NB4 (cell line): ENCODE results near the gene UBAP1L.

Experiments used
- MYC ChIP-seq: IDR thresholded peaks from 2 replicates; pipeline ENCODE4 v1.6.1; 2011; ENCODE audit warnings: low read depth, low read length
- POLR2A ChIP-seq: IDR thresholded peaks from 2 replicates; pipeline ENCODE4 v1.6.1; 2011; ENCODE audit warnings: mild to moderate bottlenecking; ENCODE audit not compliant: insufficient read length; ENCODE audit errors: extremely low read depth
- TF ChIP-seq, protein P1 (sequence below): IDR thresholded peaks from one replicate; pipeline ENCODE4 v1.5.1; 2012; ENCODE audit warnings: low read depth, low read length

DNA sequence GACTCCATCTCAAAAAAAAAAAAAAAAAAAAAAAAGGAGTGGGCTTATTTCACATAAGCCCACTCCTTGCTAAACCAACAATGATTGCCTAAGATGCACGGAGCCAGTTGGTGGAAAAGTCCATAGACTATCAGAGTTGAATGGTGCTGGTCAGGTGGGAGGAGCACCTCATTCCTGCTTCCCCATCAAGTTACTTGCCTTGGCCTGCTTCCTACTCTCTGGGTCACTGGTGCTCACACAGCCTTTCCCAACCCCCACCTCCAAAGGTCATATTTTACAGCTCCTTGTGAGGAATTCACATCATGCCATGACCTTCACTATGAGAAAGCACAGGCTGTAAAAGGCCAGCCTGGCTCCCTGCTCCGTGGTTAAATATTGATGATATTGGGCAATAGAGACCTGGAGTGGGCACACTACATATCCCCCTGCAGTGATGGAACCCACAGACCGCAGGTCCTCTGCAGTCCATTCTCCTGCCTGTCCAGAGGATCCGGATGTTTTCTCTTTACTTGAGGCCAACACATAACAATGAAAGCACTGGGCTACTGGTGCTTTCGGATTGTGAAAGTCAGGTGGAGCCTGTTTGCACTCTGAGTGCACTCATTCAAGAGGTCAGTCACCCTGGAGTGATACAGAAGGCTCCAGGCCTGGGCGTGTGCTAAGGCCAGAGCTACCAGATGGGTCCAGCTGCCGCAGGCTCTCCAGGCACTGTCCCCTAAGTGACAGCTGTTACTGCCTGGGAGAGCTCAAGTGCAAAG, 70.1 kb downstream of the UBAP1L start, which contains the start of gene SLC51B:
- TF ChIP-seq, protein P1, sequence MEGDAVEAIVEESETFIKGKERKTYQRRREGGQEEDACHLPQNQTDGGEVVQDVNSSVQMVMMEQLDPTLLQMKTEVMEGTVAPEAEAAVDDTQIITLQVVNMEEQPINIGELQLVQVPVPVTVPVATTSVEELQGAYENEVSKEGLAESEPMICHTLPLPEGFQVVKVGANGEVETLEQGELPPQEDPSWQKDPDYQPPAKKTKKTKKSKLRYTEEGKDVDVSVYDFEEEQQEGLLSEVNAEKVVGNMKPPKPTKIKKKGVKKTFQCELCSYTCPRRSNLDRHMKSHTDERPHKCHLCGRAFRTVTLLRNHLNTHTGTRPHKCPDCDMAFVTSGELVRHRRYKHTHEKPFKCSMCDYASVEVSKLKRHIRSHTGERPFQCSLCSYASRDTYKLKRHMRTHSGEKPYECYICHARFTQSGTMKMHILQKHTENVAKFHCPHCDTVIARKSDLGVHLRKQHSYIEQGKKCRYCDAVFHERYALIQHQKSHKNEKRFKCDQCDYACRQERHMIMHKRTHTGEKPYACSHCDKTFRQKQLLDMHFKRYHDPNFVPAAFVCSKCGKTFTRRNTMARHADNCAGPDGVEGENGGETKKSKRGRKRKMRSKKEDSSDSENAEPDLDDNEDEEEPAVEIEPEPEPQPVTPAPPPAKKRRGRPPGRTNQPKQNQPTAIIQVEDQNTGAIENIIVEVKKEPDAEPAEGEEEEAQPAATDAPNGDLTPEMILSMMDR: no peak
- TF ChIP-seq POLR2A (no peak), MYC (no peak)
